Endothelial cell of hepatic sinusoid (primary cell): Measurements from ENCODE around the gene VWA3B.

Experiments
- in situ Hi-C: cut with HindIII; loops from 2 replicates; pipeline ENCODE4 v1.10.0; 2017; ENCODE audit warnings: low sequenced_read_pairs

Gene VWA3B

GRCh38 chr2:98167916-98168315, 80.9 kb downstream of the VWA3B start:
- in situ Hi-C loops = no loop called here

GRCh38 chr2:98170076-98170475, 83.1 kb downstream of the VWA3B start:
- in situ Hi-C loops = no loop called here

GRCh38 chr2:98172150-98172765, 85.3 kb downstream of the VWA3B start:
- in situ Hi-C loops = no loop called here

GRCh38 chr2:98172951-98173350, 86.0 kb downstream of the VWA3B start:
- in situ Hi-C loops = no loop called here

GRCh38 chr2:98175811-98176210, 88.8 kb downstream of the VWA3B start:
- in situ Hi-C loops = loop anchor here (5.0 kb wide), 1 partner anchor 54 kb away; no protein-coding TSS in a partner anchor

- in situ Hi-C loops = loop anchor here (5.0 kb wide), 1 partner anchor 55 kb away; no protein-coding TSS in a partner anchor
Measured at GRCh38 chr2:98177286-98177685, 90.3 kb downstream of the VWA3B start.

- in situ Hi-C loops = loop anchor here (5.0 kb wide), 1 partner anchor 56 kb away; no protein-coding TSS in a partner anchor
Measured at GRCh38 chr2:98177986-98178385, 91.0 kb downstream of the VWA3B start.

GRCh38 chr2:98180456-98180855, 93.5 kb downstream of the VWA3B start:
- in situ Hi-C loops = no loop called here

- in situ Hi-C loops = no loop called here
Measured at GRCh38 chr2:98181346-98181745, 94.4 kb downstream of the VWA3B start.

GRCh38 chr2:98185801-98186200, 98.8 kb downstream of the VWA3B start:
- in situ Hi-C loops = no loop called here

- in situ Hi-C loops = no loop called here
Measured at GRCh38 chr2:98187194-98187593, 100.2 kb downstream of the VWA3B start.

- in situ Hi-C loops = no loop called here
Measured at GRCh38 chr2:98188351-98189046, 101.5 kb downstream of the VWA3B start.

- in situ Hi-C loops = no loop called here
Measured at GRCh38 chr2:98191883-98192282, 104.9 kb downstream of the VWA3B start.

- in situ Hi-C loops = no loop called here
Measured at GRCh38 chr2:98201576-98201975, 114.6 kb downstream of the VWA3B start.

- in situ Hi-C loops = no loop called here
Measured at GRCh38 chr2:98205889-98206288, 118.9 kb downstream of the VWA3B start.

GRCh38 chr2:98212092-98213000, 125.4 kb downstream of the VWA3B start:
- in situ Hi-C loops = no loop called here

GRCh38 chr2:98216616-98217015, 129.6 kb downstream of the VWA3B start:
- in situ Hi-C loops = no loop called here

GRCh38 chr2:98219152-98219551, 132.2 kb downstream of the VWA3B start:
- in situ Hi-C loops = no loop called here

- in situ Hi-C loops = no loop called here
Measured at GRCh38 chr2:98233941-98234340, 147.0 kb downstream of the VWA3B start.

GRCh38 chr2:98234776-98235175, 147.8 kb downstream of the VWA3B start:
- in situ Hi-C loops = no loop called here

- in situ Hi-C loops = no loop called here
Measured at GRCh38 chr2:98236935-98237334, 150.0 kb downstream of the VWA3B start.
